Gastroesophageal sphincter (tissue), 4 donors: ENCODE measurements around the gene DLG4. TPM values are rescaled to one million over a fixed set of nuclear protein-coding genes. Genes with fewer than 3 reads are reported as not detected.
"Not testable (repeated sequence)": the region's sequence is repeated elsewhere in the genome, so short reads cannot be mapped to it uniquely, and the experiment has no call there.

ENCODE experiments used
- ATAC-seq: fragments of 150-250 bp; one replicate; pipeline ENCODE4 v1.9.1; 2016; ENCODE audit warnings: mild to moderate bottlenecking, moderate library complexity
- H3K27ac ChIP-seq, 4 donors: fragments of 200-600 bp; sonication (generic) in 3 of 4; 1 replicate in 3 of 4; 2 replicates in 1 of 4; pipeline ENCODE4 v1.5.1; 2016 to 2019
- H3K27me3 ChIP-seq: fragments of 200-600 bp; sonication (generic); one replicate; pipeline ENCODE4 v1.5.1; 2019
- H3K36me3 ChIP-seq, 2 donors: fragments of 200-600 bp; sonication (generic); one replicate each; pipeline ENCODE4 v1.5.1; 2019; ENCODE audit warnings: control low read depth in 1 of 2
- H3K4me1 ChIP-seq, 3 donors: fragments of 200-600 bp; sonication (generic); 1 replicate in 2 of 3; 2 replicates in 1 of 3; pipeline ENCODE4 v1.5.1; 2016 to 2019; ENCODE audit warnings: control low read depth in 2 of 3
- H3K4me3 ChIP-seq, 2 donors: fragments of 200-600 bp; sonication (generic); one replicate each; pipeline ENCODE4 v1.5.1; 2019; ENCODE audit warnings: mild to moderate bottlenecking in 1 of 2, moderate library complexity in 1 of 2
- H3K9me3 ChIP-seq, 3 donors: fragments of 200-600 bp; sonication (generic); one replicate each; pipeline ENCODE4 v1.5.1; 2017 to 2019; ENCODE audit warnings: control low read depth in 2 of 3
- EP300 ChIP-seq: sonication (generic); formaldehyde crosslinking; IDR thresholded peaks from one replicate; pipeline ENCODE4 v1.6.1; 2017; ENCODE audit warnings: antibody characterized with exemption, mild to moderate bottlenecking
- POLR2A ChIP-seq, 2 donors: fragments of 450-650 bp; IDR thresholded peaks; one replicate each; pipeline ENCODE4 v1.6.1; 2017; ENCODE audit warnings: antibody characterized with exemption in 2 of 2, mild to moderate bottlenecking in 2 of 2, moderate library complexity in 1 of 2
- POLR2AphosphoS5 ChIP-seq: sonication (generic); formaldehyde crosslinking; IDR thresholded peaks from one replicate; pipeline ENCODE4 v1.6.1; 2017; ENCODE audit warnings: antibody characterized with exemption
- WGBS, 2 donors: methylation state at CpG; one replicate each; pipeline ENCODE4 v1.1.5; 2018; ENCODE audit warnings: low coverage in 1 of 2; 5-methylcytosine and 5-hydroxymethylcytosine counted together
- total RNA-seq, 4 donors: library from RNA; depleted of rRNA; stranded (reverse); fragments of >200 nt; gene quantifications; one replicate each; pipeline ENCODE4 v1.1.0, GENCODE V29; 2016
- TF ChIP-seq, protein P1 (sequence below), 4 experiments: fragments of 200-600 bp in 2 of 4; fragments of 450-650 bp in 2 of 4; sonication (generic) in 1 of 4; IDR thresholded peaks; one replicate each; pipeline ENCODE4 v1.5.1; 2017 to 2019; ENCODE audit warnings: antibody characterized with exemption in 4 of 4, mild to moderate bottlenecking in 2 of 4, moderate library complexity in 2 of 4

Gene DLG4
- total RNA-seq, 4 donors from 2014 or later: 14.1 to 21.7 (median 16.5) TPM

DNA sequence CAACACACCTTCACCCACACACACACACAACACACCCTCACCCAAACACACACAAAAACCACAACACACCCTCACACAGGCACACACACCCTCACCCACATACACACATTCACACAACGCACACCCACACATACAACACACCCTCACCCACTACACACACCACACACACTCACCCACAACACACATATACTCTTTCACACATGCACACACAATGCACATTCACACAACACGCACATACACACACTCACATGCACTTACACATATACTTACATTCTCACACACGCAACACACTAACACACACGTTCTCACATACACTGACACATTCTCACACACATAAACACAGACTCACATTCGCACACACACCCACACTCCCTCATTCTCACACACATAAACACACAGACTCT lies 44.3 kb downstream of the DLG4 start:
- ATAC-seq: no peak

DNA sequence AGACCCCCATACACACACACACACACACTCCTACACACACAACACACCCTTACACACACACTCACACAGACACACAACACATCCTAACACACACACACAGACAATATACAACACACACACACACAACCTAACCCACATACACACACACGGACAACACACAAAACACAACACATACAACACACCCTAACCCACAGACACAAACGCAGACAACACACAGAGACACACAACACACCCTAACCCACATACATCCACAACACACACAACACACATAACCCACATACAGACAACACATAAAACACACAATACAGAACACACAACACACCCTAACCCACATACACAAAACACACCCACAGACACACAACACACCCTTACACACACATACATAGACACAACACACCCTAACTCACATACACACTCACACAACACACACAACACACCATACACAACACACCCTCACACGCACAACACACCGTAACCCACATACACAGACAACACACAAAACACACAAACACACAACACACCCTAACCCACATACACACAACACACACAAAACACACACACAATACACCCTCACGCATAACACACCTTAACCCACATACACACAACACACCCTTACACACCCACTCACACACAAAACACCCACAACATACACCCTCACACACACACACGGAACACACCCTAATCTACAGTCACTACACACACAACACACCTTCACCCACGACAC lies 44.9 kb downstream of the DLG4 start:
- peaks cover 63% of the 10 kb centered on the region for H3K27me3 ChIP-seq
- 76 to 77% methylated on average over 7 of the region's 7 CpGs for WGBS, 2 donors
- no peak overlapping the region for H3K27ac ChIP-seq
- peak overlapping the region in 1 of 2 donors; percentile 30 for H3K4me3 ChIP-seq
- ATAC-seq: no peak
- no peaks in the 10 kb centered on the region for H3K36me3 ChIP-seq
- peaks cover 0 to 9% (median 0%) of the 10 kb centered on the region in 3 donors for H3K9me3 ChIP-seq
- TF ChIP-seq, protein P1, sequence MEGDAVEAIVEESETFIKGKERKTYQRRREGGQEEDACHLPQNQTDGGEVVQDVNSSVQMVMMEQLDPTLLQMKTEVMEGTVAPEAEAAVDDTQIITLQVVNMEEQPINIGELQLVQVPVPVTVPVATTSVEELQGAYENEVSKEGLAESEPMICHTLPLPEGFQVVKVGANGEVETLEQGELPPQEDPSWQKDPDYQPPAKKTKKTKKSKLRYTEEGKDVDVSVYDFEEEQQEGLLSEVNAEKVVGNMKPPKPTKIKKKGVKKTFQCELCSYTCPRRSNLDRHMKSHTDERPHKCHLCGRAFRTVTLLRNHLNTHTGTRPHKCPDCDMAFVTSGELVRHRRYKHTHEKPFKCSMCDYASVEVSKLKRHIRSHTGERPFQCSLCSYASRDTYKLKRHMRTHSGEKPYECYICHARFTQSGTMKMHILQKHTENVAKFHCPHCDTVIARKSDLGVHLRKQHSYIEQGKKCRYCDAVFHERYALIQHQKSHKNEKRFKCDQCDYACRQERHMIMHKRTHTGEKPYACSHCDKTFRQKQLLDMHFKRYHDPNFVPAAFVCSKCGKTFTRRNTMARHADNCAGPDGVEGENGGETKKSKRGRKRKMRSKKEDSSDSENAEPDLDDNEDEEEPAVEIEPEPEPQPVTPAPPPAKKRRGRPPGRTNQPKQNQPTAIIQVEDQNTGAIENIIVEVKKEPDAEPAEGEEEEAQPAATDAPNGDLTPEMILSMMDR (IDR thresholded peaks at IDR 0.05): no peak
- TF ChIP-seq POLR2A (IDR thresholded peaks at IDR 0.05) (no peak), POLR2AphosphoS5 (no peak), EP300 (no peak)
- H3K4me1 ChIP-seq: peaks cover 0 to 25% (median 12%) of the 10 kb centered on the region in 3 donors

More for the DNA sequence above, 44.3 kb downstream of the DLG4 start:
- H3K36me3 ChIP-seq: no peaks in the 10 kb centered on the region
- no peak overlapping the region for H3K4me3 ChIP-seq
- H3K9me3 ChIP-seq: peaks cover 0 to 4% (median 0%) of the 10 kb centered on the region in 3 donors
- WGBS, 2 donors: 68 to 91% methylated on average over 5 of the region's 5 CpGs
- TF ChIP-seq POLR2AphosphoS5 (no peak), POLR2A (IDR thresholded peaks at IDR 0.05) (no peak), EP300 (no peak)
- TF ChIP-seq, protein P1 (IDR thresholded peaks at IDR 0.05): no peak
- H3K4me1 ChIP-seq: peaks cover 0 to 25% (median 12%) of the 10 kb centered on the region in 3 donors
- H3K27me3 ChIP-seq: peaks cover 63% of the 10 kb centered on the region
- no peak overlapping the region for H3K27ac ChIP-seq

DNA sequence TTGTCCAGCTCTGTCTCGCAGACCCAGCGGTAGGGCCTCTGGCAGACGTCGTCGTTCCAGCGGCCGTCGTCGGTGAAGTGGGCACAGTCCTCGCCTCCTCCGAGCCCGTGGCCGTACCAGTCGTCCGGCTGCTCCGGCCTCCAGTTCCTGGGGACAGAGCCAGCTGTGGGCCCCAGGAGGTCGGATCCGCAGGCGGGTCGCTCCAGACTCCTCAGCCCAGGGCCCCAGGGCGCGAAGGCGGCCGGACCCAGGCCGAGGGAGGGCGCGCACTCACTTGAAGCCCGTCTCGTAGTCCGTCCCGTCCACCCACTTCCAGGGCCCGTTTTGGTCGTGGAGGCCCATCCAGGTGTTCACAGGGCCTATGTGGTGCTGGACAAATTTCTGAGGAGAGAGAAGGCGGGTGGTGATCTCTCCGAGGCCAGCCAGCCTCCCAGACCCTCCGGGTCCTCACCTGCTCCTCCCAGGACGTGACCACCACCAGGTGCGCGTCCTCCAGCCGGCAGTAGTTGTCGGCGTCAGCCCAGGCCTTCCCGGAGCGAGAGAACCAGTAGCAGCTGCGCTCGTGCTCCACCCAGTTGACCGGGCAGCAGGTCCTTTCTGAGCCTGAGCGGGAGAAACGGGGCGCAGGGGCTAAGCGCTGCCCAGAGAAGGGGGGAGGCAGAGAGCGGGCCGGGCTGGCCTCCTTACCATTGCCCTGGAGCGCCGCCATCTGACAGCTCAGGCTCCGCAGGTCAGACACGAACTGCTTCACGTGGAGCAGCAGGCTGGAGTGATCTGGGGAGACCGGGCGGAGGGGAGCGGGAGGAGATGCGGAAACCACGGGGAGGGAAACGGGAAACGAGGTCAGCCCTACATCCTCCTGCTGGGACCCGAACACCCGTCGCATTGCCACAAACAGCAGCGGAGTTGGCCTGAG lies 45.7 kb downstream of the DLG4 start:
- peak; percentile 44 for ATAC-seq
- Histone ChIP-seq H3K4me1 (peaks cover 0 to 25% (median 12%) of the 10 kb centered on the region in 3 donors), H3K9me3 (peaks cover 0 to 16% (median 0%) of the 10 kb centered on the region in 3 donors), H3K27ac (no peak overlapping the region), H3K4me3 (peak overlapping the region in 1 of 2 donors; percentile 30), H3K36me3 (no peaks in the 10 kb centered on the region), H3K27me3 (peaks cover 59% of the 10 kb centered on the region)
- WGBS, 2 donors: 49% methylated on average over 9 of the region's 69 CpGs; no CpG with 5 or more reads in 1 of the 2 donors
- no peak for TF ChIP-seq POLR2A (IDR thresholded peaks at IDR 0.05)
- TF ChIP-seq EP300: no peak
- TF ChIP-seq, protein P1 (IDR thresholded peaks at IDR 0.05): no peak
- no peak for TF ChIP-seq POLR2AphosphoS5

DNA sequence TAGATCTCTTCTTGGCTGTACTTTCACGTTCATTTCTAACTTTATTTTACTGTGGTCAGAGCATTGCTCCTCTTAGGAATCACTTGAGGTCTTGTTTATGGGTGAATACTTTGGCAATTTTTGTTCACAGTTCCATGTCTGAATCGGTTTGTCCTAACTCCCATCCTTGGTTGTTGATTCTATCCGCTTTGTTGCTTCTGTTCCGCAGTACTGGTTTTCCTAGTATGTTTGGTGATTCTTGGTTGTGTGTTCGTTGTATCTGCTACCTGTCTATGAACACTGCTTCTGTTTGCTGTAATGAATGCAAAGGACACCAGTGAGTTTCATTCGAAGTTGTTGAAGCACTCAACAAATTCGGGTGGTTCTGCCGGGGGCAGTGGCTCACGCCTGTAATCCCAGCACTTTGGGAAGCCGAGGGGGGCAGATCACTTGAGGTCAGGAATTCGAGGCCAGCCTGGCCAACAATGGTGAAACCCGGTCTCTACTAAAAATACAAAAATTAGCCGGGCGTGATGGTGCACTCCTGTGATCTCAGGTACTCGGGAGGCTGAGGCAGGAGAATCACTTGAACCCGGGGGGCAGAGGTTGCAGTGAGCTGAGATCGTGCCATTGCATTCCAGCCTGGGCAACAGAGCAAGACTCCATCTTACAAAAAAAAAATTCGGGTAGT lies 47.0 kb downstream of the DLG4 start:
- not testable (repeated sequence) for H3K27ac ChIP-seq, H3K36me3 ChIP-seq, ATAC-seq, H3K4me3 ChIP-seq
- peaks cover 0 to 21% (median 0%) of the 10 kb centered on the region in 3 donors for H3K9me3 ChIP-seq
- H3K4me1 ChIP-seq: peaks cover 0 to 18% (median 8%) of the 10 kb centered on the region in 3 donors
- WGBS, 2 donors: 79 to 97% methylated on average over 6 to 12 of the region's 18 CpGs
- peaks cover 48% of the 10 kb centered on the region for H3K27me3 ChIP-seq

DNA sequence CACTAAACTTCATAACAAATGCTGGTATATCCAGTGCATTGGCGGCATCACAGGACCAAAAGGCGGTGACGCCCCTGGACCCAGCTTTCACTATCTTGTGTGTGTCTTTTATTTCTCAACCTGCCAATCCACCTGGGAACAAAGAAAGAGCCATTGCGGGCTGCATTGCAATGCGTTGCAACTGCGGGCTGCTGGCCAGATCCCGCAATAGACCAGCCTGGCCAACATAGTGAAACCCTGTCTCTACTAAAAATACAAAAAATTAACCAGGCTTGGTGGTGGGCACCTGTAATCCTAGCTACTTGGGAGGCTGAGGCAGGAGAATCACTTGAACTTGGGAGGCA lies 50.1 kb downstream of the DLG4 start:
- 92% methylated on average over 6 of the region's 7 CpGs; no CpG with 5 or more reads in 1 of the 2 donors for WGBS, 2 donors
- not testable (repeated sequence) for ATAC-seq

DNA sequence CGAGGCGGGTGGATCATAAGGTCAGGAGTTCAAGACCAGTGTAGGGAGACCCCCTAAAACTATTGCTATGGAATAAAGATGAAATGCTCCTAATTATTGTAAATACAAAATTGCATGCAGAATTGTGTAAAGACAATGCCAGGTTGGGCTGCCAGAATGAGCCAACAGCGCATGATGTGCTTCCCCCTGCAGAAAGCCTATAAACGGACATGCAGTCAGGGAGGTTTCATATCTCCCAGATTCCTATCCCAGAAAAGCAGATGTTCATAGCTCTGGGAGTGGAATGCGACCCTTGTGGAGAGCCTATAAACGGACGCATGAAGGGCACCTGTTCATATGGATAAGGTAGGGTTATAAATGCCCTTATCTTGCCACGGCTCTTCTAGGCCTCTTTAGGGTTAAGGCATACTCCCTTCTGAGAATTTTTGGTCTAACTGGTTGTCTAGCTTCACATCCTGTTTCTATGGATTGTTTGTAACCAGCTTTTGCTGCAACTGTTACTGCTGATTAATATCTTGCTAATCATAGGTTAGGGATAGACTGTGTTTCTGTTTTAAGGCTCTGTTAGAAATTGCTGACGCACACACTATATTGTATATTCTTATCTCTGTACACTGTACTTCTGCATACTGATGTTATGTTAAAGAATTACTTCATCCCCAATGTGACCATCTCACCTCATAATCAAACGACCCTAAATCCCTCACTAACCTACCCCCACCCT lies 50.6 kb downstream of the DLG4 start:
- 87 to 92% methylated on average over 8 of the region's 10 CpGs for WGBS, 2 donors
- peaks cover 26% of the 10 kb centered on the region for H3K27me3 ChIP-seq
- H3K36me3 ChIP-seq, ATAC-seq, H3K4me3 ChIP-seq, H3K27ac ChIP-seq, H3K4me1 ChIP-seq: not testable (repeated sequence)
- H3K9me3 ChIP-seq: peaks cover 0 to 21% (median 0%) of the 10 kb centered on the region in 3 donors

More for the DNA sequence above, 50.1 kb downstream of the DLG4 start:
- not testable (repeated sequence) for H3K27ac ChIP-seq, H3K4me1 ChIP-seq, H3K36me3 ChIP-seq, H3K4me3 ChIP-seq
- Histone ChIP-seq H3K9me3 (peaks cover 0 to 21% (median 0%) of the 10 kb centered on the region in 3 donors), H3K27me3 (peaks cover 31% of the 10 kb centered on the region)
